HCT116 (cell line): Measurements from ENCODE around the gene CTRB2. TPM values are rescaled to one million over a fixed set of nuclear protein-coding genes. Genes with fewer than 3 reads are reported as not detected.
"Not testable (repeated sequence)": the region's sequence is repeated elsewhere in the genome, so short reads cannot be mapped to it uniquely, and the experiment has no call there.

Experiments used
- ATAC-seq: fragments of 200-7000 bp; cut with Tn5 transposase; 2 replicates; pipeline ENCODE4 v1.9.1; 2020; ENCODE audit warnings: mild to moderate bottlenecking, moderate library complexity
- BruUV-seq: library from RNA; stranded (reverse); fragments of 400-500 nt; replicated peaks from 2 replicates; lab custom pipeline; 2021; lab: Mats Ljungman, UMichigan
- CTCF ChIA-PET: fragments of 300-600 bp; sonication (Branson Sonifier 250); formaldehyde crosslinking; loops from one replicate; lab custom pipeline; 2021; ENCODE audit warnings: antibody characterized with exemption; lab: Charles Lee
- POLR2A ChIA-PET: fragments of 300-600, 350-600 bp; sonication (Branson Sonifier 250); formaldehyde crosslinking; loops from one replicate; lab custom pipeline; 2021; ENCODE audit warnings: antibody characterized with exemption; lab: Charles Lee
- RAD21 ChIA-PET, 2 experiments: fragments of 300-600 bp; sonication (Branson Sonifier 250); formaldehyde crosslinking; loops; one replicate each; lab custom pipeline; 2023; ENCODE audit warnings: low total read pairs in 2 of 2; ENCODE audit not compliant: uncharacterized antibody in 2 of 2, unreplicated experiment in 2 of 2, low non-redundant PET in 1 of 2; lab: Charles Lee
- DNase-seq: peaks from one replicate; pipeline ENCODE4 v3.0.0-alpha.2; 2010; ENCODE audit warnings: low read depth, low spot score
- H2AFZ ChIP-seq: fragments of 200-600 bp; shearing (Covaris generic), sonication (generic); 2 replicates; pipeline ENCODE4 v1.6.1; 2017; ENCODE audit warnings: low read depth, mixed run types, mixed read lengths, antibody characterized with exemption, low read length; ENCODE audit not compliant: poor library complexity, severe bottlenecking
- H3K27ac ChIP-seq: 2 replicates; pipeline ENCODE4 v1.5.1; 2012; ENCODE audit warnings: low read depth, low read length
- H3K27me3 ChIP-seq: fragments of 200-600 bp; sonication (generic); 2 replicates; pipeline ENCODE4 v1.6.1; 2016; ENCODE audit warnings: mixed run types, low read length, mixed read lengths; ENCODE audit not compliant: insufficient read depth
- H3K36me3 ChIP-seq, 2 experiments: fragments of 200-500 bp in 1 of 2; fragments of 200-600 bp in 1 of 2; sonication (Bioruptor generic) in 1 of 2; sonication (generic) in 1 of 2; 2 replicates each; pipeline versions ENCODE4 v1.5.1 to v1.6.1; 2014 to 2016; ENCODE audit warnings: low read length in 2 of 2, inconsistent platforms in 1 of 2, mixed read lengths in 1 of 2, mixed run types in 1 of 2; ENCODE audit not compliant: insufficient read depth in 2 of 2, control insufficient read depth in 1 of 2
- H3K4me1 ChIP-seq, 2 experiments: fragments of 200-600 bp in 1 of 2; sonication (generic) in 1 of 2; 2 replicates each; pipeline versions ENCODE4 v1.5.1 to v1.6.1; 2012 to 2017; ENCODE audit warnings: low read length in 2 of 2, inconsistent platforms in 1 of 2, mild to moderate bottlenecking in 1 of 2, mixed read lengths in 1 of 2, mixed run types in 1 of 2, moderate library complexity in 1 of 2; ENCODE audit not compliant: insufficient read depth in 2 of 2, control insufficient read depth in 1 of 2
- H3K4me2 ChIP-seq: fragments of 200-600 bp; sonication (generic); 2 replicates; pipeline ENCODE4 v1.6.1; 2017; ENCODE audit warnings: mixed run types, low read length, mixed read lengths
- H3K4me3 ChIP-seq, 2 experiments: fragments of 200-600 bp in 1 of 2; sonication (generic) in 1 of 2; replicated peaks in 1 of 2; 2 replicates each; pipeline ENCODE4 v1.5.1; 2011 to 2016; ENCODE audit warnings: low read length in 2 of 2, control low read depth in 1 of 2, low read depth in 1 of 2, mild to moderate bottlenecking in 1 of 2, mixed read lengths in 1 of 2, mixed run types in 1 of 2
- H3K79me2 ChIP-seq: fragments of 200-600 bp; sonication (generic); 2 replicates; pipeline ENCODE4 v1.6.1; 2017; ENCODE audit warnings: mild to moderate bottlenecking, mixed run types, low read length, moderate library complexity, mixed read lengths; ENCODE audit not compliant: insufficient read depth
- H3K9ac ChIP-seq: fragments of 200-600 bp; sonication (generic); 2 replicates; pipeline ENCODE4 v1.6.1; 2016; ENCODE audit warnings: low read length, mixed read lengths
- H3K9me2 ChIP-seq: fragments of 200-600 bp; sonication (generic), shearing (Covaris generic); 2 replicates; pipeline ENCODE4 v1.6.1; 2017; ENCODE audit warnings: mixed run types, mild to moderate bottlenecking, moderate library complexity; ENCODE audit not compliant: insufficient read depth
- H3K9me3 ChIP-seq, 2 experiments: fragments of 200-500 bp in 1 of 2; fragments of 200-600 bp in 1 of 2; sonication (Bioruptor generic) in 1 of 2; sonication (generic) in 1 of 2; 2 replicates each; pipeline ENCODE4 v1.6.1; 2014 to 2017; ENCODE audit warnings: low read length in 2 of 2, mixed read lengths in 2 of 2, inconsistent platforms in 1 of 2, low read depth in 1 of 2, mild to moderate bottlenecking in 1 of 2, mixed run types in 1 of 2, moderate library complexity in 1 of 2; ENCODE audit not compliant: control insufficient read depth in 1 of 2, insufficient read depth in 1 of 2
- H4K20me1 ChIP-seq: fragments of 200-600 bp; sonication (generic), shearing (Covaris generic); 2 replicates; pipeline ENCODE4 v1.6.1; 2017; ENCODE audit warnings: mixed run types, mild to moderate bottlenecking, moderate library complexity; ENCODE audit not compliant: insufficient read depth
- CEBPB ChIP-seq: IDR thresholded peaks from 2 replicates; pipeline ENCODE4 v1.6.1; 2012; ENCODE audit warnings: low read depth
- CTCF ChIP-seq, 3 experiments: fragments of 200-600 bp in 1 of 3; sonication (generic) in 1 of 3; IDR thresholded peaks in 2 of 3; conservative IDR thresholded peaks in 1 of 3; 2 replicates each; pipeline ENCODE4 v1.5.1; 2012 to 2017; ENCODE audit warnings: low read depth in 2 of 3, low read length in 2 of 3, antibody characterized with exemption in 1 of 3, borderline replicate concordance in 1 of 3, control low read depth in 1 of 3, mild to moderate bottlenecking in 1 of 3, mixed read lengths in 1 of 3, mixed run types in 1 of 3, moderate library complexity in 1 of 3; ENCODE audit not compliant: insufficient read depth in 1 of 3
- EGR1 ChIP-seq: IDR thresholded peaks from 2 replicates; pipeline ENCODE4 v1.6.1; 2012; ENCODE audit warnings: low read depth
- MAX ChIP-seq: IDR thresholded peaks from 2 replicates; pipeline ENCODE4 v1.6.1; 2012
- POLR2AphosphoS5 ChIP-seq: IDR thresholded peaks from 2 replicates; pipeline ENCODE4 v1.6.1; 2011; ENCODE audit warnings: mild to moderate bottlenecking, low read depth, low read length, moderate library complexity
- SRF ChIP-seq: IDR thresholded peaks from 2 replicates; pipeline ENCODE4 v1.6.1; 2012; ENCODE audit warnings: low read depth
- TCF7L2 ChIP-seq: IDR thresholded peaks from 2 replicates; pipeline ENCODE4 v1.7.0; 2011; ENCODE audit warnings: borderline replicate concordance, inconsistent platforms; ENCODE audit not compliant: insufficient read depth, insufficient read length; ENCODE audit errors: extremely low read depth
- ZBTB33 ChIP-seq: IDR thresholded peaks from 2 replicates; pipeline ENCODE4 v1.6.1; 2011; ENCODE audit warnings: mild to moderate bottlenecking, low read length, moderate library complexity; ENCODE audit not compliant: insufficient replicate concordance; ENCODE audit errors: extremely low read depth
- ZFX ChIP-seq: fragments of 450-650 bp; IDR thresholded peaks from 2 replicates; pipeline ENCODE4 v1.6.1; 2017
- ZNF274 ChIP-seq: fragments of 200-500 bp; sonication (Bioruptor generic); IDR thresholded peaks from 2 replicates; pipeline ENCODE4 v1.6.1; 2014; ENCODE audit warnings: mild to moderate bottlenecking, low read depth, low read length, inconsistent platforms
- intact Hi-C: fragments of 100-400 bp; cut with micrococcal nuclease; formaldehyde crosslinking; loops from 2 replicates; pipeline ENCODE4 v1.10.0; 2022
- total RNA-seq: library from RNA; stranded (reverse); gene quantifications from one replicate; pipeline ENCODE4 v1.2.1, GENCODE V29; 2021; ENCODE audit not compliant: unreplicated experiment

Gene CTRB2
- total RNA-seq, 1 experiment from 2014 or later: 10.0 TPM

- H3K27ac ChIP-seq: peak overlapping the region; percentile 97
- peaks cover 6 to 12% of the 10 kb centered on the region in 2 experiments; a peak in 2 of 4 replicates for H3K36me3 ChIP-seq
- H3K4me1 ChIP-seq: peaks cover 67 to 69% of the 10 kb centered on the region in 2 experiments
- H3K4me2 ChIP-seq: peak overlapping the region; percentile 64
- peaks cover 85% of the 10 kb centered on the region for H3K79me2 ChIP-seq
- BruUV-seq: no TSS peak
- H3K9ac ChIP-seq: peak overlapping the region; percentile 67
- intact Hi-C loops: no loop called here
- H2AFZ ChIP-seq: no peak overlapping the region
- no peaks in the 10 kb centered on the region for H4K20me1 ChIP-seq
- TF ChIP-seq CTCF (IDR thresholded peaks at IDR 0.05 in 2 of 3, conservative IDR thresholded peaks at IDR 0.05 in 1 of 3; ENCODE audit: borderline replicate concordance in 1 of 3, insufficient read depth in 1 of 3, low read depth in 2 of 3, low read length in 2 of 3) (no peak), SRF (no peak), POLR2AphosphoS5 (no peak), ZFX (no peak), TCF7L2 (no peak), ZNF274 (no peak), MAX (no peak), EGR1 (no peak), CEBPB (no peak), ZBTB33 (no peak)
- DNase-seq: no peak
- ChIA-PET POLR2A (no interaction called here), RAD21 (interaction anchor here in 1 of 2 experiments (0.5 kb wide), 1 partner anchor 10 kb away, joined by 3 read pairs; no protein-coding TSS in a partner anchor), CTCF (no interaction called here)
- ATAC-seq: no peak
- H3K4me3 ChIP-seq: no peak overlapping the region
- no peaks in the 10 kb centered on the region for H3K27me3 ChIP-seq
- H3K9me2 ChIP-seq: no peaks in the 10 kb centered on the region
- H3K9me3 ChIP-seq: no peaks in the 10 kb centered on the region
Observed at GRCh38 chr16:75243667-75244224, 36.8 kb upstream of the CTRB2 start.

- BruUV-seq, CTCF ChIA-PET, H4K20me1 ChIP-seq, RAD21 ChIA-PET, H2AFZ ChIP-seq, H3K9ac ChIP-seq, H3K4me2 ChIP-seq, H3K9me3 ChIP-seq, intact Hi-C loops, ATAC-seq, H3K27me3 ChIP-seq, H3K4me3 ChIP-seq, POLR2A ChIA-PET, H3K9me2 ChIP-seq, DNase-seq: not testable (repeated sequence)
- Histone ChIP-seq H3K79me2 (peaks cover 85% of the 10 kb centered on the region), H3K4me1 (peaks cover 60 to 64% of the 10 kb centered on the region in 2 experiments), H3K36me3 (peaks cover 6 to 12% of the 10 kb centered on the region in 2 experiments; a peak in 2 of 4 replicates), H3K27ac (peak overlapping the region; percentile 7; the same call in 1 of the 2 replicates)
Observed at GRCh38 chr16:75242436-75243078, 35.6 kb upstream of the CTRB2 start.
